HG03354 (cell line): Measurements from ENCODE around the gene FAM81A.
"Not testable (repeated sequence)": the region's sequence is repeated elsewhere in the genome, so short reads cannot be mapped to it uniquely, and the experiment has no call there.

Experiments
- ATAC-seq: cut with Tn5 transposase; IDR thresholded peaks from one replicate; pipeline ENCODE4 v1.9.1; 2021; ENCODE audit warnings: mild to moderate bottlenecking; ENCODE audit not compliant: unreplicated experiment, poor library complexity, severe bottlenecking

The FAM81A gene

DNA sequence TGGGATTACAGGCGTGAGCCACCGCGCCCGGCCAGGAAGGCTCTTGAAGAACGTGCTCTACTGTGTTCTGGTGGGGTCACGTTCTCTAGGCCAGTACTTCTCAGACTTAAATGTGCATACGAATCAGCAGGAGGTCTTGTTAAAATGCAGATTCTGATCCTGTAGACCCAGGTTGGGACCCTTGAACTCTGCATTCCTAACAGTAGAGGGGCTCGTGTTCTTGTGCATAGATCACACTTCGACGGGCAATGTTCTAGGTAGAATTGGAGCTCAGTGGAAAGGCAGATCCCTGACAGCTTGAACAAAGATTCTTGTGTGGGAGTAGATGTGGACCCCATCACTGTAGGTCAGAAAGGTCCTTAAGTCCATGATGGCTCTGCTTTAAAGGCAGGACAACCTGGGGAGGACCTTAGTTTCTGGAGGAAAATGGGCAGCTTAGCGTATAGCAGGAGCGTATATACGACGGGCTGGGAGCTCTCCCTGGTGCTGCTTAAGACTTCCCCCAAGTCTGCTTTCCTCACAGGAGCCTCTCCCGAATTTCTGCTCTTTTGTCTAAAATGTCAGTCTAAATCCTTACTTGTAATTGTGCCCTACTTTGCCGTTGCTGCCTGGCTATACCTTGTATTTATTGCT is 16.9 kb upstream of the FAM81A start:
- ATAC-seq = no peak

DNA sequence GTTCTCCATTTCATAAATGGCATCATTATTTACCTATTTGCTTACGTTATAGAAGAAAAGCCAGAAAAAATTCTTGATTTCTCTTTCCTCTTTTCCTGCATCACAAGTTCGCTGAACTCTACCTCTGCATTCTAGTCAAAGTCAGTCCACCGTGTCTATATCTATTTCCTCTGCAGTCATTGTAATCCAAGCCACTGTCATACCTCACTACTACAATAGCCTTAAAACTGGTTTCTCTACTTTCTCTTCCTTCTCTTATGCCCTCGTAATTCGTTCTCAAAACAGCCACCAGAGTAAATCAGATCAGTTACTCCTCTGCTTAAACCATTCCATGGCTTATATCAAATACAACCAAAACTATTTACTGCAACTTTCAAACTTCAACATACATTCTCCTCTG is 13.4 kb upstream of the FAM81A start:
- ATAC-seq = no peak

GRCh38 chr15:59428898-59429297 is 9.1 kb upstream of the FAM81A start:
- not testable (repeated sequence) for ATAC-seq

- ATAC-seq = no peak
Measured at GRCh38 chr15:59432389-59432788, 5.6 kb upstream of the FAM81A start.

- ATAC-seq = no peak
Measured at GRCh38 chr15:59434481-59434880, 3.5 kb upstream of the FAM81A start.

DNA sequence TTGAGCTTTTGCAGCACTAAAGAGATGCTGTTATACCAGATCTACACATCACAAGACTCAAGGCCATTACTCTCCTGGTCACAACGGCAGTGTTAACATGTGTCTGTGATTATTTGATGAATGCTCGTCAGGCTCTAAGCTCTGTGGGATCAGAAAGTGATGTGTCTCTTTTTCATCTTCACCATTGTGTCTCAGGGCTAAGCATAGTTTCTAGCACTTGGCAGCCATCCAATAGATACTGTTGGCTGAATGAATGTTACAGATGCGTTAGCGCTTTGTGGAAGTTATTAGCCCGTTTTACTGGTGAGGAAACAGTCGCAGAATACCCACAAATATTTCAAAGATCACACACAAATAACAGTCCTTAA is 1.2 kb upstream of the FAM81A start:
- ATAC-seq = no peak

- ATAC-seq = peak; percentile 3
Measured at GRCh38 chr15:59437142-59437816, 707 bp upstream of the FAM81A start.

- ATAC-seq = no peak
Measured at GRCh38 chr15:59438625-59439290, 772 bp downstream of the FAM81A start.

GRCh38 chr15:59439576-59439975 is 1.6 kb downstream of the FAM81A start:
- no peak for ATAC-seq

- no peak for ATAC-seq
Measured at GRCh38 chr15:59443341-59444072, 5.5 kb downstream of the FAM81A start.

DNA sequence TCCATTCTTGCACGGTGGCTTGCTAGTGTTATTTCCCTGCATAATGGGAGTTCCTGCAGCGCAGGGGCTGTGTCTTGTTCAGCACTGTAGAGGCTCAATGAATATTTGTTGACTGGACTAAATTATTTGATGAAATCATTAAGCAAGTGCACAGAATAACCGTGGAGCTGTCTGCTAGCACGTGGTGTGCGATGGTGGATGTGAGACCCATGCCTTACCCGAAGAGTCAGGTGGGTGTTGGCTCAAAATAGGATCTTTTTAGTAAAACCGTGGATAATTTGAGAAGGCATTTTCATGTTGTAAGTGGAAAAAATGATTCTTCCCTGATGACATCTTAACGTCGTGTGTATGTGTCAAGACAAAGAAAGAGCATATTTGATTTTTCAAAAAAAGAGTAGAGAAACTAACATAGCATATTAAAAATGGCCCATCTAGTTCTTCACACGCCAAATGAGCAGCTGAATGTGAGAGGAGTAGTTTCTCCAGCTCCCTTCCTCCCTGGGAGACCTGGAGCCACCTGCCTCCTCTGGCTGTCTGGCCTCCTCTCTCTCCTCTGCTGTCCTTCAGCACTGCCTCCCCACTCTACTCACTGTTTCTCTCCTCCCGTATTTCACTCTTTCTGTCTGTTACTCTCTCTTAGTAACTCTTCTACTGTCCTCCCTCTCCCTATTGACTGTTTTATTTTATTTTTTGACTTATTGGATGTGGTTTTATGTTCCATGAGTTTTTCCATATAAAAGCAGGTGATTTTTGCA is 6.3 kb downstream of the FAM81A start:
- ATAC-seq = no peak

DNA sequence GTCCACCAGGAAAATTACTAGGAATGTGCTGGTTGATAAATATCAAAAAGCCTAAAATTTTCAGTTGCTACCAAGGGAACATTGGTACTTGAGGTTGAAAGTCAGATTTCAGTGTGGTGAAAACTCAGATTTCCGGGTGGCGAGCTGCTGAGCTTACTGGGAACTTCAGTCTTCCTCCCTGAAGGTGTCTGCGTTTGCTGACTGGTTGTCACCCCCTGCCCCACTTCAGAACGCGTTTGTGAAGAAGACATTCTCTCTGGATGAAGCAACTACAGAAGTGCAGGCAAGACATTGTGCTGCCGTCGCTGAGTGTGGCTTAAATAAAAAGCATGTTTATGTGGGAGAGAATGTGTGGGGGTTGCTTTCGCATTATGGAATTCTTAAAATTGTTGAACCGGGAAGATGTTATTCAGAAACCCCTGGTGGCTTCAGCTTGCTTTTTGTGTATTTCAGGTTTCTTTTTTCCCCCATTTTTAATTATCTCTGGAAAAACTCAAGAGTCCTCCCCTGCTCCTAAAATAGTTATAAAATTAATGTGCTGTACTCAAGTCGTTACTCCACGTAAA is 7.1 kb downstream of the FAM81A start:
- ATAC-seq = no peak

DNA sequence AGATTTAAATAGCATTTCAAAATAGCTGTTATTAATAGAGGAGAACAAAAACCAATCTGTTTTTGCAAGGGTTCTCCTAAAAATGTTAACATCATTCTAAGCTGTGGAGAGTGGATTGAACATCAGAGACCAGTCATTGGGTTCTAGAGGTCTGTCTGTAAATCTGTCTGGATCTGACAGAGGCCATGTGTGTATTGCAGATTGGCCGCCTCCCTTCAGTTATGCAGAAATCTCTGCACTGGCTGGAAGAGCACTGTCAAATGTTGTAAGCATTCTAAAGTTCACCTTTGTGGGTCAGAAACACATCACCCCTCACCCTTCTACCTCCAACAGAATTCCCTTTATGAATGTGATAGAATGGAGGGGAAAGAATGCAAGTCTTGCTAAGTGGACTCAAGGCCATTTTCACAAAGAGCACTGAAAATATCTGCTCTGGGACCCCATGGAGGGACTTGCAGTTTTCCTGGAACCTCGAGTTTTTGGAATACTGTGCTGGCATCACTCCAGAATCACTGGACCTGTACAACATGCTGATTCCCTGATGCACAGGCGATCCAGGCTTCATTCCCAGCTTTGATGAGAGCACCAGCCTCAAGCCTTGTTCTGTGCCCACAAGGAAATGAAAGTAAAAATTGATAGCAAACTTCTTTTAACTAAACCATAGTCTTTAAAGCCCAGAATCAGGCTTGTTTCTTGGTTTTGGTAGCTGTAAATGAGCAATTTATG is 8.4 kb downstream of the FAM81A start:
- no peak for ATAC-seq

DNA sequence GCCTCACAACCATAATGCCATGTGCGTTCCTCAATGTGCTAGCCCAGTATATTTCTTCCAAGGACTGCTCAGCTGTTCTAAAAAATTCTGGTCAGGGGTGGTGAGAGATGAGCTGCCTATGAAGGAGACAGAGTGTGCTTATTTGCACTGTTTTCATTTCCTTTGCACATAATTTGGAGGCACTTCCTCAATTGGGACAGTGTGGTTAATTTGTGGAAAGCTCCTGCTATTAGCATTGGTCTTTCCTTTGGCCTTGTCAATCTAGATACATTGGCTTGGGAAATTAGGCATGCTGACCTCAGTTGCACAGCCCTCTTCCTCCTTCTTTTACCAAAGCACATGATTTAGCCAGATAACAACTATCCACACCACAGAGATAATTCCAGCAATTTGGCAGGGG is 9.4 kb downstream of the FAM81A start:
- no peak for ATAC-seq

DNA sequence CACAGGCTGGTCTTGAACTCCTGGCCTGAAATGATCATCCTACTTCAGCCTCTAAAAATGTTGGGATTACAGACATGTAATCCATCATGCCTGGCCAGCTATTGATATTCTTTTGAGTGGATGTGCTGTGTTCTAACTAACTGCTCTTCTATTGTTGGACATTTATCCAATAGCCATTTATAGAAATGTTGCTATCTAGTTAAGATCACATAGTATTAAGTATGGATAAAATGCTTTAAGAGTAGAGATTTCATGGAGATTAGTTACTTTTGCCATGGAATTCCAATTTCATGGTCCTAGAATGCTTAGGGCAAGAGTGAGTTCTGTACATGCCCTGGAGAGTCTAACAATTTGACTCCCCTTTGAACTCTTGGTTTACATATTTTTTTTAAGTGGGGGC is 10.9 kb downstream of the FAM81A start:
- no peak for ATAC-seq

DNA sequence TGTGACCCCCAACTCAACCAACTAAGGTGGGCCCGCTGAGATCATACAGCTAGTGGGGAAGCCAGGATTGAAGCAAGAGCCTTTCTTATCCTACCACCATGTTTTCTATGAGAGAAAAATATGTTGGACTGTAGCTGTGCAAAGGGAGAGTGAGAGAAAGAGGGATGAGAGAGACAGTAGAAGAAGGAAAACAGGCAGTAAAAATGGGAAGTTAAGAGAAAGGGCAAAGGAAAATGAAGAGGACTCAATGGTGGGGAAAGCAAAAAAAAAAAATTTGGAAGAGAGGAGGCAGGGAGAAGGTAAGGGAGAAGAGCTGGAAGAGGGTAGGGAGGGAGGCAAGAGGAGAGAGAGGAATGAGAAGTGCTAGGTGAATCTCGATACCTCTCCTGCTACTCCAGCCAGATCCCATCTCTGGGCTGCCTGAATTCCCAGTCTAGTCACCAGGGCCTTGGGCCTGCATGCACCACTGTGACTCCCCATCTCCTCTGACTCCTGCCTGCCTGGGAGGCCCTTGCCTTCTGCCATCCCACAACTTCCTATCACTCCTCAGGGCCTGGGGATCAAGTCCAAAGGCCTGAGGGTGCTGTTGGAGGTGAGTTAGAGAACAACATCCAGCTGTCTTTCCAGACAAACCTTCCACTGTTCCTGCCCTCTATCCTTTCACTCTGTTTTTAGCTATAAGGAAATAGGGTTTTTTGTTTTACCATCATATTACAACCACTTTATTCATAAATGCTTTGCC is 15.7 kb downstream of the FAM81A start:
- ATAC-seq = no peak

GRCh38 chr15:59456114-59456513 is 18.1 kb downstream of the FAM81A start:
- no peak for ATAC-seq

- ATAC-seq = no peak
Measured at GRCh38 chr15:59457103-59457502, 19.1 kb downstream of the FAM81A start.
